Left cardiac atrium (tissue), 4 donors: ENCODE results near the gene C9orf78. TPM values are rescaled to one million over a fixed set of nuclear protein-coding genes. Genes with fewer than 3 reads are reported as not detected.

Experiments
- ATAC-seq, 2 donors: fragments of 200-7000 bp; cut with Tn5 transposase; one replicate each; pipeline ENCODE4 v1.9.1; 2020; ENCODE audit warnings: mild to moderate bottlenecking in 2 of 2, moderate library complexity in 2 of 2
- DNase-seq: peaks from one replicate; pipeline ENCODE4 v3.0.0-alpha.2; 2020
- intact Hi-C, 2 donors: fragments of 100-400 bp; cut with DNase I; formaldehyde crosslinking; loops; one replicate each; pipeline versions ENCODE4 v1.14.1 to v1.15.1; 2022 to 2023
- total RNA-seq, 2 donors: library from RNA; stranded (reverse); fragmentation: NEBNext Ultra II Directional; extraction: Animal tissue kit (Norgen Biotek cat#: 25700); gene quantifications; one replicate each; pipeline ENCODE4 v1.2.1, GENCODE V29; 2021
- donor health status: DM: no; HTN: yes; CAD: no.
- donor health status: DM: no; HTN: yes; CAD: no; lungs with severe emphysema.
- donor health status: DM: yes; HTN: yes; CAD: no.
- donor health status: Dilated cardiomyopathy.

The C9orf78 gene
- total RNA-seq, 2 donors from 2014 or later = 26.0 to 33.2 TPM

- intact Hi-C loops = no loop called here
- DNase-seq = peak; percentile 47
- ATAC-seq = peak; percentile 58 to 63
These were observed 33.9 kb upstream of the C9orf78 start for GRCh38 chr9:129868872-129869486.

GRCh38 chr9:129868023-129868871 lies 33.2 kb upstream of the C9orf78 start:
- ATAC-seq (no peak), DNase-seq (no peak)
- intact Hi-C loops = no loop called here

GRCh38 chr9:129867136-129868022 lies 32.3 kb upstream of the C9orf78 start:
- intact Hi-C loops = no loop called here
- ATAC-seq = no peak
- no peak for DNase-seq

- ATAC-seq (peak in 1 of 2 donors; percentile 48), DNase-seq (no peak)
- intact Hi-C loops = no loop called here
These were observed 31.5 kb upstream of the C9orf78 start for GRCh38 chr9:129866394-129867135.

GRCh38 chr9:129865668-129866320 lies 30.7 kb upstream of the C9orf78 start:
- intact Hi-C loops = no loop called here
- no peak for DNase-seq
- ATAC-seq = peak in 1 of 2 donors; percentile 35

- ATAC-seq (no peak), DNase-seq (no peak)
- intact Hi-C loops = no loop called here
These were observed 30.0 kb upstream of the C9orf78 start for GRCh38 chr9:129864991-129865647.

GRCh38 chr9:129863059-129863690 lies 28.1 kb upstream of the C9orf78 start:
- DNase-seq (no peak), ATAC-seq (no peak)
- intact Hi-C loops = no loop called here

- DNase-seq (no peak), ATAC-seq (no peak)
These were observed 26.4 kb upstream of the C9orf78 start for GRCh38 chr9:129861447-129861827.

GRCh38 chr9:129860653-129861446 lies 25.8 kb upstream of the C9orf78 start:
- intact Hi-C loops = no loop called here
- DNase-seq (no peak), ATAC-seq (no peak)

More at GRCh38 chr9:129861447-129861827, 26.4 kb upstream of the C9orf78 start:
- intact Hi-C loops = no loop called here

- intact Hi-C loops = no loop called here
- ATAC-seq (no peak), DNase-seq (no peak)
These were observed 23.3 kb upstream of the C9orf78 start for GRCh38 chr9:129858167-129858962.

GRCh38 chr9:129857207-129857606 lies 22.1 kb upstream of the C9orf78 start:
- DNase-seq = no peak
- ATAC-seq = no peak
- intact Hi-C loops = no loop called here

GRCh38 chr9:129854588-129855110 lies 19.6 kb upstream of the C9orf78 start:
- ATAC-seq = no peak
- DNase-seq = no peak
- intact Hi-C loops = no loop called here

- DNase-seq (no peak), ATAC-seq (no peak)
- intact Hi-C loops = no loop called here
These were observed 18.5 kb upstream of the C9orf78 start for GRCh38 chr9:129853614-129854013.

GRCh38 chr9:129852579-129852978 lies 17.5 kb upstream of the C9orf78 start:
- no peak for DNase-seq
- ATAC-seq = no peak
- intact Hi-C loops = no loop called here

- no peak for ATAC-seq
- no peak for DNase-seq
- intact Hi-C loops = no loop called here
These were observed 16.7 kb upstream of the C9orf78 start for GRCh38 chr9:129851821-129852220.
